Measurements from ENCODE around the gene ZNF23. TPM values are rescaled to one million over a fixed set of nuclear protein-coding genes. Genes with fewer than 3 reads are reported as not detected.

The ZNF23 gene
- total RNA-seq, 4 donors from 2014 or later: 11.0 to 23.0 (median 14.6) TPM

DNA sequence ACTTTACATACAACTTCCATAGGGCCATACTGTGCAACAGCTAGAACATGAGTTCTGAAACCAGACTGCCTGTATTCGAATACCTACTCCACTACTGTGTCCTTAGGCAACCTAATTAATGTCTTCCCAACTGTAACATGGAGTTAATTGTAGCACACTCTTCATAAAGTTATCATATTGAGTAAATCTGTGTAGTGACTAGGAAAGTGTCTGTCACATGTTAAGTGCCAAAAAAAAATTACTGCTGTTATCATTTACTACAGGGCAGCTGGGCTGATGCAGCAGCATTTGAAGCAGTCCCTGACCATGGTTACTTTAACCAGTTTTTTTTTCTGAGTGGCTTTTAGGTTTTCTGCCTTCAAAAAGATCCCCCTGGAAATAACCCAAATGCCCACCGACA is 10.9 kb upstream of the ZNF23 start:
- Histone ChIP-seq H3K4me1 (no peaks in the 10 kb centered on the region), H3K27me3 (no peaks in the 10 kb centered on the region), H3K27ac (no peak overlapping the region), H3K36me3 (peaks cover 0 to 88% of the 10 kb centered on the region in 2 donors), H3K4me3 (no peak overlapping the region), H3K9me3 (no peaks in the 10 kb centered on the region)
- no peak for ATAC-seq
- WGBS, 2 donors (ENCODE audit: low coverage in 1 of 2): 74 to 89% methylated on average over 2 of the region's 2 CpGs
- no peak for TF ChIP-seq POLR2A (IDR thresholded peaks at IDR 0.05)

- TF ChIP-seq POLR2A (IDR thresholded peaks at IDR 0.05) (no peak), EP300 (IDR thresholded peaks at IDR 0.05) (no peak), POLR2AphosphoS5 (IDR thresholded peaks at IDR 0.05) (no peak)
- TF ChIP-seq, protein P1, sequence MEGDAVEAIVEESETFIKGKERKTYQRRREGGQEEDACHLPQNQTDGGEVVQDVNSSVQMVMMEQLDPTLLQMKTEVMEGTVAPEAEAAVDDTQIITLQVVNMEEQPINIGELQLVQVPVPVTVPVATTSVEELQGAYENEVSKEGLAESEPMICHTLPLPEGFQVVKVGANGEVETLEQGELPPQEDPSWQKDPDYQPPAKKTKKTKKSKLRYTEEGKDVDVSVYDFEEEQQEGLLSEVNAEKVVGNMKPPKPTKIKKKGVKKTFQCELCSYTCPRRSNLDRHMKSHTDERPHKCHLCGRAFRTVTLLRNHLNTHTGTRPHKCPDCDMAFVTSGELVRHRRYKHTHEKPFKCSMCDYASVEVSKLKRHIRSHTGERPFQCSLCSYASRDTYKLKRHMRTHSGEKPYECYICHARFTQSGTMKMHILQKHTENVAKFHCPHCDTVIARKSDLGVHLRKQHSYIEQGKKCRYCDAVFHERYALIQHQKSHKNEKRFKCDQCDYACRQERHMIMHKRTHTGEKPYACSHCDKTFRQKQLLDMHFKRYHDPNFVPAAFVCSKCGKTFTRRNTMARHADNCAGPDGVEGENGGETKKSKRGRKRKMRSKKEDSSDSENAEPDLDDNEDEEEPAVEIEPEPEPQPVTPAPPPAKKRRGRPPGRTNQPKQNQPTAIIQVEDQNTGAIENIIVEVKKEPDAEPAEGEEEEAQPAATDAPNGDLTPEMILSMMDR (IDR thresholded peaks at IDR 0.05): no peak
- no peaks in the 10 kb centered on the region for H3K9me3 ChIP-seq
- H3K4me3 ChIP-seq: no peak overlapping the region
- 52 to 81% methylated on average over 2 of the region's 2 CpGs for WGBS, 2 donors (ENCODE audit: low coverage in 1 of 2)
- no peaks in the 10 kb centered on the region for H3K4me1 ChIP-seq
- H3K27me3 ChIP-seq: no peaks in the 10 kb centered on the region
- ATAC-seq: no peak
- H3K36me3 ChIP-seq: peaks cover 0 to 79% of the 10 kb centered on the region in 2 donors
- no peak overlapping the region for H3K27ac ChIP-seq
These were observed 10.0 kb upstream of the ZNF23 start for GRCh38 chr16:71472051-71472450.

DNA sequence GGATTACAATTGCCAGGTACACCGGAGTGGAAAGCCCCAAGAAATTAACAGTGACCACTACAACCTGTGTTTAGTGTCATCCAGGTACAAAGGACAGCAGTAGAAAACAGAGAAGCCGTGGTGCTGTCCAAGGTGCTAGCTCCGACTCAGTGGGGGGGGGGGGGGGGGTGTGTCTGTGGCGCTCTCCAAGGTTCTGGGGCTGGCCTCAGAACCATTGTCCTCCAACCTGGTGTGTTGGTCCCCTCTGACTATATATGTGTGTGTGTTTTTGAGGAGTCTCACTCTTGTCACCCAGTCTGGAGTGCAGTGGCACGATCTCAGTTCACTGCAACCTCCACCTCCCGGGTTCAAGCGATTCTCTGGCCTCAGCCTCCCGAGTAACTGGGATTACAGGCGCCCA is 5.8 kb upstream of the ZNF23 start:
- Histone ChIP-seq H3K4me3 (no peak overlapping the region), H3K4me1 (peaks cover 0 to 5% (median 0%) of the 10 kb centered on the region in 3 donors), H3K27me3 (no peaks in the 10 kb centered on the region), H3K36me3 (peaks cover 0 to 37% of the 10 kb centered on the region in 2 donors), H3K9me3 (no peaks in the 10 kb centered on the region), H3K27ac (no peak overlapping the region)
- no peak for ATAC-seq
- TF ChIP-seq EP300 (IDR thresholded peaks at IDR 0.05): no peak
- TF ChIP-seq POLR2AphosphoS5 (IDR thresholded peaks at IDR 0.05): no peak
- TF ChIP-seq POLR2A (IDR thresholded peaks at IDR 0.05): no peak
- TF ChIP-seq, protein P1 (IDR thresholded peaks at IDR 0.05): no peak
- WGBS, 2 donors (ENCODE audit: low coverage in 1 of 2): 28 to 45% methylated on average over 4 to 6 of the region's 9 CpGs

DNA sequence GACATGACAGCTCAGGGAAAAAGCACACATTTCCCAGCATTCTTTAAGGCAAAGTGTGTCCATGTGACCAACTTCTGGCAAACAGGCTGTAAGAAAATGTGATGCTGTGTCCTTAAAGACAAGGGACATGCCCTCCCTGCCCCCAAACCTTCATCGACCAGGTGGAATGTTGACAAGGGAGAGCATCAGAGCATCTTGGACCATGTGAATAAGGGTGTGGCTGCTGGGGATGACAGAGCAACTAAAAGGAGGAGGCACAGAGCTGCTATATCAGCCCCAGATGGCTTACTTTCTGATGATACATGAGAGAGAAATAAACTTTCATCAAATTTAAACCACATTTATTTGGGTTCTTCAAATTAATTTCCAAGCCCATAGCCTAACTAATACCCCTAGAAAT is 2.2 kb upstream of the ZNF23 start:
- Histone ChIP-seq H3K36me3 (peaks cover 0 to 3% of the 10 kb centered on the region in 2 donors), H3K4me1 (peaks cover 0 to 29% (median 16%) of the 10 kb centered on the region in 3 donors), H3K9me3 (no peaks in the 10 kb centered on the region), H3K4me3 (no peak overlapping the region), H3K27ac (no peak overlapping the region), H3K27me3 (no peaks in the 10 kb centered on the region)
- 63% methylated on average over 1 of the region's 1 CpG; no CpG with 5 or more reads in 1 of the 2 donors for WGBS, 2 donors (ENCODE audit: low coverage in 1 of 2)
- ATAC-seq: no peak
- TF ChIP-seq, protein P1 (IDR thresholded peaks at IDR 0.05): no peak
- TF ChIP-seq EP300 (IDR thresholded peaks at IDR 0.05): no peak
- TF ChIP-seq POLR2AphosphoS5 (IDR thresholded peaks at IDR 0.05): no peak
- no peak for TF ChIP-seq POLR2A (IDR thresholded peaks at IDR 0.05)

DNA sequence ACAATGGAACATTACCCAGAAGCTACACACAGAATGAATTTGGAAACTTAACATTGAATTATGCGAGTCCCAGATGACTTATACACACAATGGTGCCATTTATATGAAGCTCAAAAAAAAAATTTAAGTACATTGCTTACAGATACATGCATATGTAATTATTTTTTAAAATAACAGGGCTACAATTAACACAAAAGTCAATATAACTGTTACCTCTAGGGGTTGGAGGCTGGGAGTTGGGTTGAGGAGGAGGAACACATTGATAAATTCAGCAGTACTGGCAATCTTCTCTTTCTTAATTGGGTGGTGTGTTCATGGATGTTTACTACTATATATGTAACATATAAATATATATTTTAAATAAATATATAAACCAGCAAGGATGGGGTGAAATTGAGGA is 1.1 kb downstream of the ZNF23 start:
- TF ChIP-seq POLR2AphosphoS5 (IDR thresholded peaks at IDR 0.05): no peak
- TF ChIP-seq, protein P1 (IDR thresholded peaks at IDR 0.05): no peak
- TF ChIP-seq POLR2A (IDR thresholded peaks at IDR 0.05): no peak
- TF ChIP-seq EP300 (IDR thresholded peaks at IDR 0.05): no peak
- Histone ChIP-seq H3K36me3 (peaks cover 0 to 19% of the 10 kb centered on the region in 2 donors), H3K9me3 (no peaks in the 10 kb centered on the region), H3K4me3 (peak overlapping the region in 1 of 2 donors; percentile 98), H3K4me1 (peaks cover 0 to 29% (median 16%) of the 10 kb centered on the region in 3 donors), H3K27me3 (no peaks in the 10 kb centered on the region), H3K27ac (peak overlapping the region in 2 of 4 donors; percentile 44 to 89)
- no peak for ATAC-seq
- 86 to 94% methylated on average over 1 of the region's 1 CpG for WGBS, 2 donors (ENCODE audit: low coverage in 1 of 2)
